HepG2 (cell line): ENCODE results near the gene RAPGEF5. TPM values are rescaled to one million over a fixed set of nuclear protein-coding genes. Genes with fewer than 3 reads are reported as not detected.

Source experiments
- AHR ChIP-seq: IDR thresholded peaks from 2 replicates; pipeline ENCODE4 v1.6.1; 2018; ENCODE audit warnings: missing genetic modification reagents, missing compliant biosample characterization
- ARID2 ChIP-seq: sonication (generic); formaldehyde crosslinking; IDR thresholded peaks from 2 replicates; pipeline ENCODE4 v1.8.1; 2022; ENCODE audit warnings: mild to moderate bottlenecking, missing genetic modification reagents, borderline replicate concordance
- BCL6 ChIP-seq: IDR thresholded peaks from 2 replicates; pipeline ENCODE4 v1.6.1; 2016; ENCODE audit warnings: missing genetic modification reagents, missing compliant biosample characterization
- EP300 ChIP-seq, 3 experiments: sonication (generic) in 1 of 3; formaldehyde crosslinking in 1 of 3; IDR thresholded peaks; 2 replicates each; pipeline versions ENCODE4 v1.5.1 to v1.6.1; 2011 to 2020; ENCODE audit warnings: low read depth in 2 of 3, low read length in 2 of 3, borderline replicate concordance in 1 of 3, improper control_type of control experiment in 1 of 3, mild to moderate bottlenecking in 1 of 3, missing genetic modification reagents in 1 of 3, moderate library complexity in 1 of 3
- FOSL2 ChIP-seq: sonication (generic); formaldehyde crosslinking; IDR thresholded peaks from 2 replicates; pipeline ENCODE4 v1.4.0; 2020; ENCODE audit warnings: missing genetic modification reagents
- GABPA ChIP-seq, 2 experiments: IDR thresholded peaks; 2 replicates each; pipeline ENCODE4 v1.6.1; 2011 to 2016; ENCODE audit warnings: low read depth in 2 of 2, low read length in 1 of 2, missing biosample characterization in 1 of 2, missing genetic modification characterization in 1 of 2
- GATAD2A ChIP-seq: IDR thresholded peaks from 2 replicates; pipeline ENCODE4 v1.6.1; 2016
- GLI4 ChIP-seq: sonication (generic); formaldehyde crosslinking; IDR thresholded peaks from 2 replicates; pipeline ENCODE4 v1.5.1; 2020; ENCODE audit warnings: missing genetic modification reagents, mild to moderate bottlenecking, moderate library complexity, borderline replicate concordance
- HHEX ChIP-seq: IDR thresholded peaks from 2 replicates; pipeline ENCODE4 v1.6.1; 2016; ENCODE audit warnings: control low read depth
- MTF1 ChIP-seq: sonication (generic); formaldehyde crosslinking; IDR thresholded peaks from 2 replicates; pipeline ENCODE4 v1.5.0; 2020; ENCODE audit warnings: missing genetic modification reagents
- SAFB2 ChIP-seq: sonication (generic); formaldehyde crosslinking; IDR thresholded peaks from 2 replicates; pipeline ENCODE4 v1.5.1; 2020; ENCODE audit warnings: missing genetic modification reagents, low read depth, mild to moderate bottlenecking, borderline replicate concordance
- SAP130 ChIP-seq: IDR thresholded peaks from 2 replicates; pipeline ENCODE4 v1.6.1; 2016; ENCODE audit warnings: low read depth
- SMYD3 ChIP-seq: sonication (generic); formaldehyde crosslinking; IDR thresholded peaks from 2 replicates; pipeline ENCODE4 v1.8.1; 2023; ENCODE audit warnings: mild to moderate bottlenecking, missing genetic modification reagents
- SNAPC4 ChIP-seq: sonication (generic); formaldehyde crosslinking; IDR thresholded peaks from 2 replicates; pipeline ENCODE4 v1.4.0; 2020; ENCODE audit warnings: mild to moderate bottlenecking, missing genetic modification reagents
- SP5 ChIP-seq: IDR thresholded peaks from 2 replicates; pipeline ENCODE4 v1.6.1; 2016; ENCODE audit warnings: low read depth, borderline replicate concordance
- SRSF4 ChIP-seq: fragments of 200-400 bp; formaldehyde crosslinking; IDR thresholded peaks from one replicate; pipeline ENCODE4 v1.6.1; 2018; ENCODE audit warnings: mild to moderate bottlenecking, low read depth, low read length, moderate library complexity; ENCODE audit not compliant: poor library complexity, severe bottlenecking
- ZBTB7B ChIP-seq: sonication (generic); formaldehyde crosslinking; IDR thresholded peaks from 2 replicates; pipeline ENCODE4 v1.4.0; 2020; ENCODE audit warnings: missing genetic modification reagents
- ZKSCAN8 ChIP-seq: IDR thresholded peaks from 2 replicates; pipeline ENCODE4 v1.6.1; 2016; ENCODE audit warnings: borderline replicate concordance, missing genetic modification reagents, missing compliant biosample characterization
- ZMYM2 ChIP-seq: sonication (generic); formaldehyde crosslinking; IDR thresholded peaks from 2 replicates; pipeline ENCODE4 v1.8.0; 2022; ENCODE audit warnings: mild to moderate bottlenecking, missing genetic modification reagents
- ZNF230 ChIP-seq: sonication (generic); formaldehyde crosslinking; IDR thresholded peaks from 2 replicates; pipeline ENCODE4 v1.4.0; 2020; ENCODE audit warnings: mild to moderate bottlenecking, missing genetic modification reagents
- ZNF33A ChIP-seq: sonication (generic); formaldehyde crosslinking; IDR thresholded peaks from 2 replicates; pipeline ENCODE4 v1.5.1; 2020; ENCODE audit warnings: missing genetic modification reagents, mild to moderate bottlenecking, moderate library complexity, borderline replicate concordance
- ZNF350 ChIP-seq: sonication (generic); formaldehyde crosslinking; IDR thresholded peaks from 2 replicates; pipeline ENCODE4 v1.4.0; 2020; ENCODE audit warnings: mild to moderate bottlenecking, low read depth, missing genetic modification reagents, borderline replicate concordance
- ZNF451 ChIP-seq: sonication (generic); formaldehyde crosslinking; IDR thresholded peaks from 2 replicates; pipeline ENCODE4 v1.5.0; 2020; ENCODE audit warnings: mild to moderate bottlenecking, missing genetic modification reagents
- ZNF605 ChIP-seq: sonication (generic); formaldehyde crosslinking; IDR thresholded peaks from 2 replicates; pipeline ENCODE4 v1.8.0; 2022; ENCODE audit warnings: mild to moderate bottlenecking, missing genetic modification reagents
- ZNF747 ChIP-seq: sonication (generic); formaldehyde crosslinking; IDR thresholded peaks from 2 replicates; pipeline ENCODE4 v1.8.1; 2023; ENCODE audit warnings: missing genetic modification reagents, mild to moderate bottlenecking, borderline replicate concordance
- polyA plus RNA-seq, 8 experiments: library from polyadenylated mRNA; depleted of rRNA in 3 of 8; stranded (reverse) in 7 of 8; unstranded in 1 of 8; fragments of >200 nt; fragmentation: Illumina TruSeq in 4 of 8; extraction: Trizol in 4 of 8; gene quantifications; 2 replicates each; pipeline versions ENCODE4 v1.2.1 to v1.2.3, GENCODE V29; 2011 to 2016; ENCODE audit warnings: low read depth in 4 of 8, missing spikeins in 1 of 8, mixed read lengths in 1 of 8; ENCODE audit not compliant: insufficient read depth in 1 of 8
- total RNA-seq, 5 experiments: library from RNA; depleted of rRNA; stranded (reverse); fragments of >200 nt; fragmentation: Illumina TruSeq; extraction: Trizol; gene quantifications; 2 replicates each; pipeline ENCODE4 v1.2.3, GENCODE V29; 2016; ENCODE audit warnings: low read depth in 1 of 5

The RAPGEF5 gene
- total and polyA plus RNA-seq, 2 of the 13 experiments (the other 11 are each of a cell fraction or from before 2014, with no cell fraction given), result 17.1 to 23.4 TPM

- 0 out of 2 replicates have a peak, but pooled peaks have one; percentile 47 for TF ChIP-seq SNAPC4
- TF ChIP-seq ZKSCAN8, result peak; percentile 59; the same call in 1 of the 2 replicates
- no peak for TF ChIP-seq GABPA (IDR thresholded peaks at IDR 0.05; ENCODE audit: low read depth, low read length)
- no peak for TF ChIP-seq GABPA (CRISPR knock-in tag; IDR thresholded peaks at IDR 0.05; ENCODE audit: low read depth)
- TF ChIP-seq GATAD2A (CRISPR knock-in tag), result peak; percentile 77
- no peak; the same call in 1 of the 2 replicates for TF ChIP-seq HHEX (CRISPR knock-in tag)
- peak; percentile 88 for TF ChIP-seq SAP130 (CRISPR knock-in tag)
- peak; percentile 33; the same call in 1 of the 2 replicates for TF ChIP-seq ZNF230 (CRISPR knock-in tag)
- TF ChIP-seq ZBTB7B (CRISPR knock-in tag), result peak; percentile 22; the same call in 1 of the 2 replicates
- TF ChIP-seq FOSL2 (CRISPR knock-in tag), result peak; percentile 96
- peak; percentile 60; the same call in 1 of the 2 replicates for TF ChIP-seq BCL6 (CRISPR knock-in tag)
- peak; percentile 62; the same call in 1 of the 2 replicates for TF ChIP-seq ZNF605 (CRISPR knock-in tag)
- TF ChIP-seq AHR (CRISPR knock-in tag), result no peak
- no peak for TF ChIP-seq GLI4
- no peak for TF ChIP-seq MTF1 (CRISPR knock-in tag)
- no peak for TF ChIP-seq SRSF4
- TF ChIP-seq ZNF747 (CRISPR knock-in tag), result no peak
- TF ChIP-seq SP5 (CRISPR knock-in tag), result peak; percentile 15; the same call in 1 of the 2 replicates
- peak; percentile 22; the same call in 1 of the 2 replicates for TF ChIP-seq SAFB2 (CRISPR knock-in tag)
- 0 out of 2 replicates have a peak, but pooled peaks have one; percentile 30 for TF ChIP-seq ZMYM2 (CRISPR knock-in tag)
- TF ChIP-seq ZNF350 (CRISPR knock-in tag), result peak; percentile 51
- peak; percentile 82; the same call in 1 of the 2 replicates for TF ChIP-seq ZNF33A
- peak; percentile 32; the same call in 1 of the 2 replicates for TF ChIP-seq ZNF451 (CRISPR knock-in tag)
- 0 out of 2 replicates have a peak, but pooled peaks have one; percentile 9 for TF ChIP-seq ARID2
- TF ChIP-seq SMYD3, result peak; percentile 39; the same call in 1 of the 2 replicates
- peak in 1 of 2 experiments; percentile 20; a peak in 1 of 4 replicates for TF ChIP-seq EP300 (IDR thresholded peaks at IDR 0.05; ENCODE audit: low read depth in 2 of 2, low read length in 2 of 2)
- peak; percentile 61; the same call in 1 of the 2 replicates for TF ChIP-seq EP300 (CRISPR knock-in tag; IDR thresholded peaks at IDR 0.05; ENCODE audit: borderline replicate concordance)
Observed at GRCh38 chr7:22357311-22358175, 589 bp upstream of the RAPGEF5 start (continued).
